ENCODE results near the gene SPATA13. TPM values are rescaled to one million over a fixed set of nuclear protein-coding genes. Genes with fewer than 3 reads are reported as not detected.

Gene SPATA13
- total RNA-seq, 1 donor: 34.7 TPM

DNA sequence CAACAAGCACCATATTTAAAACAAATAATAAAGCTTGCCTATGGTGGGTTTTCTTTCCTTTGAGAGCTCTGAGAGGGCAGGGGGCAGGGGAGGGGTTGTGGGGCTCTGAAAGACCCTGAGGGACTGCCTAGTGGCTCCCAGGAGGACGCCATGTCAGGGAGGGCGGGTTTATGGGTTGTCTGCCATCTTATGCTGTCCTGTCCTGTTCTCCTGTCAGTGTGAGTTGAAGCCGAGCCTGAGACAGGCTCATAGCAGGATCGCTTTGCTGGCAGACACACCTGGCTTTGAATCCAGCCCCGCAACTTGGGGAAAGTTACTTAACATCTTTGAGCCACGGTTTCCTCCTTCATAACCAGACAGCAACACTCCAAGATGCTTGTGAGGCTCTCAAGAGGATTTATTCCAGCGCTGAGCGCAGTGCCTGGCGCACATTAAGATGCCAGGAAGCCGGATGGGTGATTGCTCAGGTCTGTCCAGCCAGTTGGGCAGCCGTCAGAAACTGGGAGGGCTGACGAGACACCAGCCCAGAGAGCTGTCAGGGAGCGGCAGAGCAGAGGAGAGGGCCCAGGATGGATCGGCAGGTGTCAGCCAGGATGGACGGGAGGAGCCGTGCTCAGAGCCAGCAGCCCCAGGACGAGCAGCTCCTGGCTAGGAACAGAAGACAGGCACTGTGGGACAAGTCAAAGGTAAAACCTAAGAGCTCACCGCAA lies 112.1 kb downstream of the SPATA13 start:
- no peak for DNase-seq (ENCODE audit: low read depth in 2 of 3, low spot score in 2 of 3)

DNA sequence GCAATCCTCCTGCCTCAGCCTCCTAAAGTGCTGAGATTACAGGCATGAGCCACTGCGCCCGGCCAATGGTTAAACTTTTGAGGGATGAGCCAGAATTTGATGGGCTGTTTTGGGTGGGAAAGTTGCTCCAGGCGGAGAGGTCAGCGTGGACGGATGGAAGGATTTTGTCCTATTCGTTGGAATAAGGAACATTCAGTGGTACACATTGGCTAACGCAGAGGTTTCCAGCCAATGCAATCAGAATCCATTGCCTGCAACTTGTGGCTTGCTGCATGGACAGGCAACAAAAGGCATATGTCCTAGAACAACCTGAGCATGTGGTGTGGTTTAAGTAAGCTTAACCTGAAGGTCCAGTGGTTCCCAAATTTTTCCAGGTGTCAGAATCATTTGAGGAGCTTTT lies 113.4 kb downstream of the SPATA13 start:
- DNase-seq (ENCODE audit: low read depth in 2 of 3, low spot score in 2 of 3): no peak

DNA sequence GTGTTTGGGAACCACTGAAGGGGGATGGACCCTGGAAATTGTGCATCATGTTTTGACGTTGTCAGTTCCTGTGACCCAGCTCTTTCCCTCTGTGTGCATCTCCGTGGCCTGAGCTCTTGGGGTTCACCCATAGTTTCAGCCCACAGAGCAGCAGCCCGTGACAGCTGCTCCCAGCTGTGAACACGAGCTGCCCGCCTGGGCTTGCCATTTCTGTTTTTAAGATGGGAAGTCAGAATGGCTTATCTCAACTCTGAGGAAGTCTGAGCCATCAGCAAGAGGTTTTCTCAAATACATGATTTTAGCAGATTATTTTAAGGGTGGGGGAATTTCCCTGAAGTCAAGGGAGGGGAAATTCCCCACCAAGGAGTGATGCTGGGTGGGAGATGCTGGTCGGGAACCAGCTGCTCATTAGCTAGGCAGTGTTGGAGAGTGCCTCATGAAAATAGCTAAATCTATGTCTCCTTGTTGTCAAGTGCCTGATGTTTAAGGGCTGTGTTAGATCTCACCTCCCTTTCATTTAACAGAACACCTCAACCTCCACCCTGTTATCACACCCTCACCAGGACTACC lies 114.0 kb downstream of the SPATA13 start:
- peak in 2 of 3 donors; percentile 83 to 84 for DNase-seq (ENCODE audit: low read depth in 2 of 3, low spot score in 2 of 3)

DNA sequence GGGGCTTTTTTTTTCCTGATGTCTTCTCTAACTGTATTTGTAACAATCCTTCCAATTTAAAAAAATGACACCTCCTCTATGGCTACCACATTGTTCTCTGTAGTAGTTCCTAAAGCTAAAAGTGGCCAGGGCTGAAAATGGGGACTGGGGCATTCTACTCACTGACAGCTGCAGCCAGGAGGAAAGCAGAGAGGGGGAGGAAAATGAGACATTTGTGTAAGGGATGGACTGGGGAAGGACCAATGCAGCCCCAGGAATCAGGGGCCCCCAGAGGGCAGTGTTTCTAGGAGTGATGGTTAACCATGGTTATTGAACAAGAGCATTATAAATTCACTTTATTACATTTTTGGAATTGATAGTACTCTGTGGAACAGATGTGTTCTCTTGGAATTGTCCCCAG lies 114.5 kb downstream of the SPATA13 start:
- DNase-seq (ENCODE audit: low read depth in 2 of 3, low spot score in 2 of 3): no peak

DNA sequence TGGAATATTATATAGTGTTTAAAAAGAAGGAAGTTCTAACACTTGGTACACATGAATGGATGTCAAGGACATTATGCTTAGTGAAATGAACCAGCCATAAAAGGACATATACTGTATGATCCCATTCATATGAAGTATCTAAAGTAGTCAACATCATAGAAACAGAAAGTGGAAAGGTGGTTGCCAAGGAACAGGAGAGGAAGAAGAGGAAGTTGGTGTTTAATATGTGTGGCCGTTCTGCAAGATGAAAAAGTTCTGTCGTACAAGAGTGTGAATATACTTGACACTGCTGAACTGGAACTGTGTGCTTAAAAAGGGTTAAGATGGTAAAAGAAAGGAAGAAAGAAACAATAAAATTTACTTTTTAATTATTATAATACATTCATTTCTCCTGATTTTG lies 115.8 kb downstream of the SPATA13 start:
- DNase-seq (ENCODE audit: low read depth in 2 of 3, low spot score in 2 of 3): peak in 1 of 3 donors; percentile 87

DNA sequence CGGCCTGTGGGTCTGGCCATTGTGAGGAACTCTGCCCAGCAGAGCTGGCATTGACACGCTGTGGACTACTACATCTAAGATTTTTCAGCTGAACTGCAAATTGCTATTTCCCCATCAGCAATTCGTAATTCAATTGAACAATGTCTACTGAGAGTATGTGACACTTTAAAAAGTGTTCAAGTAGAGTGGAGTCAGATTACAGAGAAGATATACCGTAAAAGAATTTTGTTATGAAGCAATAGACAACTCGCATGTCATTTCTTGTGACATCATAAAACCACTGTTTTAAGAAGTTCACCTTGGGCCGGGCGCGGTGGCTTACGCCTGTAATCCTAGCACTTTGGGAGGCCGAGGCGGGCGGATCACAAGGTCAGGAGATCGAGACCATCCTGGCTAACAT lies 116.3 kb downstream of the SPATA13 start:
- DNase-seq (ENCODE audit: low read depth in 2 of 3, low spot score in 2 of 3): no peak

DNA sequence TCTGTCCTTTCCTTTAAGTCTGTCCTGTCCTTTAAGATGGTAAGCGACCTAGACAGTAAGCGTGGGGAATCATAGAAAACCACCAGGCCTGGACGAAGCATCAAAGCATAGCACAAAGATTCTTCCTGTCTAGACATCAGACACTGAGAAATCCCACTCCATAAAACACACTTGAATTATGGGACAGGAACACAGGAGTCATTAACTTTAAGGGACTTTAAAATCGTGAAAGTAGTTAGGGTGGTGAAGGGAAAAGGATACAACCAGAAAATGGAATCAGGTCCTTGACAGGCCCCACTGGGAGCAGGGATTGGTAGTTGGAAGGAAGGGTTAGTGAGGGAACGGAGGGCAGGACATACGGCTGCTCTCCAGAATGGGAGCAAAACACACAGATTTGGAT lies 117.2 kb downstream of the SPATA13 start:
- DNase-seq (ENCODE audit: low read depth in 2 of 3, low spot score in 2 of 3): no peak

DNA sequence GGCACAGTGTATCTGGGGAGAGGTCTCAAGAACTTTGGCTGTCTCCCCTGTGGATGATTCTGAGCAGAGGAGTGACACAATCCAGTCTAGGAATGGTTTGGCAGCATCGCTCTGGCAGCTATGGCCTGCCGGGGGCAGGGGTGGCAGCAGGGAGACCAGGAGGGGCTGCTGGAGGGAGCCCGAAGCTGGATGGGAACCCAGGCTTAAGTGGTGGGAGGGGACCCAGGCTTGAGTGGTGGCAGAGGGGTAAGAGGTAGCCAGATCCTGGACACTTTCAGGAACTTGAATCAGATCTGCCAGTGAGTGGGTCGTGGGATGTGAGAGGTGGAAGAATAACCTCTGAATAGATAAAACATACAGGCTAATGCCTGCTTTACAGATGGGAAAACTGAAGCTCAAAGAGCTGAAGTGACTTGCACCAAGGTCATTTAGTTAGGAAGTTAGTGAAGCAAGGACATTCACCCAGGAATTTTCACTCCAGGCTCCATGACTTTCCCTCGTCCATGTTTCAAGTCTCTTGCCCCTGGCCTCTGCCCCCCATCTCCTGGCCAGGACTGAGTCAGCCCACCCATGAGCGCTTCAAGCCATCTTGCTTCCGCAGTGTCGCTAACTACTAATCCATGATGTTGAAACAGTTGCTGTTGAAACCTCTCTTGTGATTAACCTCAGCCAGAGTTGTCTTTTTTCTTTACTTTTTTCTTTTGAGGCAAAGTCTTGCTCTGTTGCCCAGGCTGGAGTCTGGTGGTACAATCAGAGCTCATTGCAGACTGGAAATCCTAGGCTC lies 119.0 kb downstream of the SPATA13 start:
- no peak for DNase-seq (ENCODE audit: low read depth in 2 of 3, low spot score in 2 of 3)

DNA sequence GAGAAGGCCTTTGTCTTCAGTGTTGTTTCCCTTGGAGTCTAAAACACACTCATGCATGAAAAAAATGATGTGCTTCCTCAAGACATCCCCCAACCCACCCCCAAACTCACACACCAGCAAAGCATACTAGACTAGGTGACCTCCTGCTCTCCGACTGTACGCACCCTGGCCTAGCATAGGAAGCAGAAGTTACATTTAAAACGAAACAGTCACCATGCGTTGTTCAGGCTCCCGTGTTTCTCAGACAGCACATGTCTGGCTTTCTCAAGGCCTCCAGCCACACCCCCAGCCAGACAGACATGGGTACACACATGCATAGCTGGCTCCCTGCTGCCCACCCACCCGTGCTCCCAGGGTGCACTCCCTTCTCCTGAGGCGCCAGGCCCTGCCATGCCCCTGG lies 120.2 kb downstream of the SPATA13 start:
- DNase-seq (ENCODE audit: low read depth in 2 of 3, low spot score in 2 of 3): no peak

DNA sequence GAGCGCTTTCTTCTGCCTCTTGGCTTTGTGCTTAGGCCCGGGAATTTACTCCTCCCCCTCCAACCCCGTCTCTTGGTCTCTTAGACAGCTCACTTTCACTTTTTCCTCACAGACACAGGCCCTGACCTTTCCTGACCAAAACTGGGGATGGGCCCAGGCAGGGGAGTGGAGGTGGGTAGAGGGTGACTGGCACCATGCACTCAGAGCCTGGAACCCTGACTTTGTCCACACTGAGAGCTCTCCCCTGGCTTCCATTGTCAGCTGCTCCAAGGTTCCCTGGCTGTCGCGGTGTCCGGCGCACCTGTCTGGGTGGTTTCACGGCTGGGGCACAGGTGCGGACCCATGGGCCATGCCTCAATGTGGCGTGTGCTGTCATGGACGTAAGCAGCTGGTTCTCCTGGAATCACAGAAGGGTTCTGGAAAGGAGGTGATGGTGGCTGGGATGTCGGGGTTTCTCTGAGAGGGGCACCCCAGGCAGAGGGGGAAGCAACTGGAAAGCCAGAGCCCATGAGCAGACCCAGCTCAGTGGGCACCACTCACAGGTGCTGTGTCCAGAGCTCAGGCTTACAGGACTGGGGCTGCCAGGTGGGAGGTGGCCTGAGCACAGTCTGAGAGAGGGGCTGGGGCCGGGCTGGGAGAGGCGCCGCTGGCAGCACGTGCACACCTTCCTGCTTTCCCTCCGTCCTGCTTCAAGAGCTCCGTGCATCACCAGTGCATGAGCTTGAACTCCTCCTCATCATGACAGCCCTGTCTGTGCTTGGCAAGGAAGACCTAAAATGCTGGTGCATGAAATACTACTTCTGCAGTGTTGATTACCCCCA lies 120.9 kb downstream of the SPATA13 start:
- DNase-seq (ENCODE audit: low read depth in 2 of 3, low spot score in 2 of 3): no peak

DNA sequence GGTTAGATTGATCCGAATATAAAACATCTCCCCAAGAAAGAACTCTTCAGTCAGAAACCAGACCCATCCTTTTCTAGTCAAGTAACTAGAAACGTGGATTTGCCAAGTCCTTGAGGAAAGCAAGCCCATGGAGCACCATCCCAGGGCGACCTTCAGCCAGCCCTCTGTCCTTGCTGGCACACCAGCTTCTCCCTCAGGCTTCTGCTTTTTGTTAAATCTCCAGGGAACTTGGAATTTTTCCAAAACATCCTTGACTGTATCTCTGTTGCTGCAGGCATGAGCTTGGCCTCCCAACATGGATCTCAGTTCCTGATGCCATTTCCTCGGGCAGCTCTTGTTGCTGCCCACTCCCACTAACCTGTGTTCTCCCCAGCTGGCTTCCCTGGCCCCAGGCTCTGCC lies 121.7 kb downstream of the SPATA13 start:
- no peak for DNase-seq (ENCODE audit: low read depth in 2 of 3, low spot score in 2 of 3)

DNA sequence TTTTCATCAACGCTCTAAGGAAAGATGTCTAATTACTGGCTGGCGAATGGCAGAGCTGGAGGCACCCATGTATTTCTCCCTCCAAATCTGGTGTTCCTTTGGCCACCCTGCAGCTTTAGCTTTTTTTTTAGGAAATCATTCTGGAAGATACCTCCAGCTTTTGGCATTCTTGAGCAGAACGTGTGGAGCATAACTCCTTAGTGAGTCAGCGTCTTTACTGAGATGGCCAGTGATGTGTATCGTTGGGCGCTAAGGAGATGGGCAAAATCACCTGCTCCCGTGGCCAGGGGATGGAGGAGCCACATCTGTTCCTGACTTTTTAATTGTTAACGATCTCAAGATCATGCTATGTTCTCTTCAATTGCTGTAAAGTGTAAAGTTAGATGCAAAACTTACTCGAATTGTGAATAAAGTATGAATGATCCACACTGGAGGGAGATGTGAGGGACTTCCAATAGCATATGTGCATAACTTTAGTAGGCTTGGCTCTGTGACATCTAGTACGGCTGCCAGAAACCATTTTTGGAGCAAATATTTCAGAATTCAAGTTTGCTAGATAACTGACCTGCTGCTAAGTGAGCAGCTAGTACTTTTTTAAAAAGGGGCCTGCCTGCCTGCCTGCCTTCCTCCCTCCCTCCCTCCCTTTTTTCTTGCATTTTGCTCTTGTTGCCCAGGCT lies 124.5 kb downstream of the SPATA13 start:
- no peak for DNase-seq (ENCODE audit: low read depth in 2 of 3, low spot score in 2 of 3)

DNA sequence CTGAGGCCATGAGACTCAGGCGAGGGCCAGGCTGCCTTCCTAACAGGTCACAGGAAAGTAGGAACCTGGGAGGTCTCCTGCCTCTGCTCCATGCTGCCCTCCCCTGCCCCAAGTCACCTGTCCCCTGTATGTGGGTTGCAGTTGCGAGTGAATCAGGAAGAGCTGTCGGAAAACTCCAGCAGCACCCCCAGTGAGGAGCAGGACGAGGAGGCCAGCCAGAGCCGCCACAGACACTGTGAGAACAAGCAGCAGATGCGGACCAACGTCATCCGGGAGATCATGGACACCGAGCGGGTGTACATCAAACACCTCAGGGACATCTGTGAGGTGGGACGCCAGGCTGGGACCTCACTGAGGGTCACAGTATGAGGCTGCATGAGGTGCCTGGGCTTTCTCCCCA lies 126.1 kb downstream of the SPATA13 start:
- no peak for DNase-seq (ENCODE audit: low read depth in 2 of 3, low spot score in 2 of 3)

DNA sequence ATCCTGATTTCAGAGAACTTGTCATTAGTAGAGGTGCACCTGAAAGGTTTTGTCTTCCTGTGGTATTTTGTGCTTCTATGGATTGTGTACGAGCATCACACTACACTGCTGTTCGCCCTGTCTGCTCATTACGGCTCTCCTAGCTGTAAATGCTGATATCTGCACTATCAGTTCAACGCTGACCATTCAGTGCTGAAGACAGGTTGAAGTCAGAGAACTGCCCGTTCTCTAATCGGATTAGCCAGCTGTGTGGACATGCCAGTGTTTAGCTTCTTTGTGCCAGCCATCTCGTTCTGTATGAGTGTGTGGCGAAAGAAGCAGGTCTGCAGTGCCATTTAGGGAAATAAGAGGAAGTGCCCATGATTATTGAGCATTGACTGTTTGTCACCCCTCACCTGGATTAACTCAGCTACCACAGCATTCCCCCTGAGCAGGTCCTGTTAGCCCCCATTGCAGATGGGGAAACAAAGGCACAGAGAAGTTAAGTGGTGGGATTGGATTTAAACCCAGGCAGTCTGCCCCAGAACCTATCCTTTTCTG lies 127.3 kb downstream of the SPATA13 start:
- no peak for DNase-seq (ENCODE audit: low read depth in 2 of 3, low spot score in 2 of 3)

DNA sequence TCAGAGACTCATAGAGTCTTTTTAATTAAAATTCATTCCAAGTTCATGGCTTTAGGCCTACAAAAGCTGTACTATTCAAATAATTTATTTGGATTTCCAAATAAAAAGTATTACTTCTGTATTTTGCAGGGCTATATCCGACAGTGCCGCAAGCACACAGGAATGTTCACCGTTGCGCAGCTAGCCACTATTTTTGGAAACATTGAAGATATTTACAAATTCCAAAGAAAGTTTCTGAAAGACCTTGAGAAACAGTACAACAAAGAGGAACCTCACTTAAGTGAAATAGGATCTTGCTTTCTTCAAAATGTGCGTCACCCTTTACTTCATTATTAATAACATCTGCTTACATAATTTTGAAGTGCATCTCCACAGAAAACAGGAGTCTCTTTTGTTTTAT lies 128.3 kb downstream of the SPATA13 start:
- DNase-seq (ENCODE audit: low read depth in 2 of 3, low spot score in 2 of 3): no peak

DNA sequence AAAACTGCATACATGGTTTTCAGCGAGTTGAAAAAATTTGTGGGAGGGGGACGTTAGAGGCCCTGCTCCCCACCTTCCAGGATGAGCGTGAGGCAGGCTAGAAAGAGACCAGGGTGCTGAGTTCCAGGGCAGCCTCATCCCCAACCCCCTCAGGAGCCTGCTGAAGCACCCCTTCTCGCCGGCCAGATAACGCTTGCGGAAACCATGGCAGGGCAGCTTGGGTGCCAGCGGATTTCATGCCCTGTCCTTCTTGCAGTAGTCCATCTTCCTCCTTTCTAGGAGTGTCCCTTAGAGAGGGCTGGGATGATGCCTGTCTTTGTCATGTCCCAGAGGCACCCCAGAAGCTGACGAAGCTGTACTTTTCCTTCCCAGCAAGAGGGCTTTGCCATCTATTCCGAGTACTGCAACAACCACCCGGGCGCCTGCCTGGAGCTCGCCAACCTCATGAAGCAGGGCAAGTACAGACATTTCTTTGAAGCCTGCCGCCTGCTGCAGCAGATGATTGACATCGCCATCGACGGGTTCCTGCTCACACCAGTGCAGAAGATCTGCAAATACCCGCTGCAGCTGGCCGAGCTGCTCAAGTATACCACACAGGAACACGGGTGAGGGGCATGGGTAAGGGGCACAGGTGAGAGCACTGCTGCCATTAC lies 129.9 kb downstream of the SPATA13 start:
- DNase-seq (ENCODE audit: low read depth in 2 of 3, low spot score in 2 of 3): no peak

DNA sequence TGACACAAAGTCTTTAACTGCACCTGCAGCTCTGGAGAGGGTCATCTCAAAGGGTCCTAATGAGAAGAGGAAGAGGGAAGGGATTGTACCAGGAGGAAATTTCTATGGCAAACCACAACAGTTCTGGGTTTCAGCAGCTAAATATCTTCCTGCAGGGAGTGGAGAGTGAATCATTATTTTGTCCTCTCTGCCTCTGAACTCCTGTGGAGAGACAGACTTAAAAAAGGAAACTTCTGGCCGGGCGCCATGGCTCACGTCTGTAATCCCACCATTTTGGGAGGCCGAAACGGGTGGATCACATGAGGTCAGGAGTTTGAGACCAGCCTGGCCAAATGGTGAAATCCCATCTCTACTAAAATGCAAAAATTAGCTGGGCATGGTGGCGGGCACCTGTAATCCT lies 132.0 kb downstream of the SPATA13 start:
- DNase-seq (ENCODE audit: low read depth in 2 of 3, low spot score in 2 of 3): no peak

DNA sequence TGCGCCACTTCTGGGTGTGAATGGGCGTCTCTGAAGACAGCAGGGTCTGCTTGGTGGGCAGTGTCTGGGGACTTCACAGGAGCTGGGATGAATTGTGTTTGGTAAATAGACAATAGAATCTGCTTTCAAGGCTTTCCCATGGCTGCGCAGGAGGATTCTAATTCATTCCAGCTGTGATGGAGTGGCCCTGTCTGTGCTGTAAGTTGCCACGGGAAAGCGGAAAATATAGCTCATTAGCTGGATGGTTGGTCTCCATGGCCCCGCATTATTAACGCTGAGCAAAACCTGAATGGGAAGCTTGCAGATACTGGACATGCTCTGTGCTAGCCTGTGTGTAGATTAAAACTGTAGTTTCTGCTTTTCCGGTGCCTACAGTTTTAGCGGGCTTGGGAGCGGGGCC lies 133.2 kb downstream of the SPATA13 start:
- no peak for DNase-seq (ENCODE audit: low read depth in 2 of 3, low spot score in 2 of 3)

DNA sequence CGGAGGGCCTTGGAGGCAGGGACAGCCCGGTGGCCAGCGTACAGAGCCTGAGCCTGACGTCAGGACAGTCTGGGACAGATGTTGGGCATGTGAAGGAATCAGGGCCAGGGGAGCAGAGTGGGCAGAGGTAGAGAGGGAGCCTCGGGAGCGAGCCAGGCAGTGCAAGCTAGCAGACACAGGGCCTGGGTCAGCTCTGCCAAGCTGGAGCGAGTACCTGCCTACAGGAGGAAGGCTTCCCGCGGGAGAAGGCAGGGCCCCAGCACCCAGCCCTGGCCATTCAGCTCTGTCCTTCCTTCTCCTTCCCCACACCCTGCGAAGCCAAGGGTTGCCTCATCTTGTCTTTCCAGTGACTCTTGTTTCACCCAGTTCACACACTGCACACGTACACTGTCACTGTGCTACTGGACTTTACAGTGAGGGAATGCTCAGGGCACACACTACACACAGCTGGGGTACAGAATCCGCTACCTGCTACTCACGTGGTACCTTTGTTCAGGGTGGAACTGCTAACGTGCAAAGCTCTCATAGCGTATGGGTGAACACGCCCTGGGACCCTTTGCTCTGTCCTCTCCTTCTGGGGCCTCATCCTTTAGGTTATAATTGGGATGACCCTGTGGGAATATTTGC lies 139.1 kb downstream of the SPATA13 start:
- no peak for DNase-seq (ENCODE audit: low read depth in 2 of 3, low spot score in 2 of 3)
